T follicular helper cell (primary cell): ENCODE data around the gene TREX2.

Experiments
- DNase-seq: peaks from one replicate; pipeline ENCODE4 v3.0.0-alpha.2; 2020; ENCODE audit warnings: low read depth
- total RNA-seq, 2 experiments: gene quantifications; one replicate each; lab custom pipeline; 2026; lab: John Stamatoyannopoulos, UW

TREX2 gene, protein sequence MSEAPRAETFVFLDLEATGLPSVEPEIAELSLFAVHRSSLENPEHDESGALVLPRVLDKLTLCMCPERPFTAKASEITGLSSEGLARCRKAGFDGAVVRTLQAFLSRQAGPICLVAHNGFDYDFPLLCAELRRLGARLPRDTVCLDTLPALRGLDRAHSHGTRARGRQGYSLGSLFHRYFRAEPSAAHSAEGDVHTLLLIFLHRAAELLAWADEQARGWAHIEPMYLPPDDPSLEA
- 1.00 to 3.2 reads per million in 2 experiments for total RNA-seq

- DNase-seq = no peak
Measured at GRCh38 chrX:153445856-153446635, at the start of gene TREX2. Gene TREX2 (minus strand): TSS chrX:153446056. CDS start chrX:153445430, 626 bp downstream.

DNA sequence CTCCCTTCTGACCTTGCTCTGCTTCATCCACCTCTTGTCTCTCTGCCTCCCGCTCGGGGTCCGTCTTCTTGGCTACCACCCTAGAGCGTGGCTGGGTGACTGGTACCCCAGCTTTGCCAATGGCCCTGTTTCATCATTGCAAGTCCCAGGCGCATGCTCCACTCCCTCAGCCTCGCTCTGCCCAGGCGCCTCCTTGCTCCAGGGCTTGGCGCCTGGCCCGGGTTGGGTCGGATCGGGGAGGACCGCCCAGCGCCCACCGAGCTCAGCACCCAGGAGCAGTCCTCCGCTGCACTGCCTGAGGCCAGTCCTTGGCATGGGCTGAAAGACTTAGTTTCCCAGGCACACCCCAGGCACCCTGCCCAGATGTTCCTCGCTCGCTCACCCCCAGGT lies 49.5 kb upstream of the TREX2 start:
- no peak for DNase-seq

GRCh38 chrX:153494541-153495361 lies 48.9 kb upstream of the TREX2 start, which contains the start of gene BGN:
Gene BGN (plus strand): TSS chrX:153494980. CDS start chrX:153504632, 9,652 bp downstream.
- no peak for DNase-seq

DNA sequence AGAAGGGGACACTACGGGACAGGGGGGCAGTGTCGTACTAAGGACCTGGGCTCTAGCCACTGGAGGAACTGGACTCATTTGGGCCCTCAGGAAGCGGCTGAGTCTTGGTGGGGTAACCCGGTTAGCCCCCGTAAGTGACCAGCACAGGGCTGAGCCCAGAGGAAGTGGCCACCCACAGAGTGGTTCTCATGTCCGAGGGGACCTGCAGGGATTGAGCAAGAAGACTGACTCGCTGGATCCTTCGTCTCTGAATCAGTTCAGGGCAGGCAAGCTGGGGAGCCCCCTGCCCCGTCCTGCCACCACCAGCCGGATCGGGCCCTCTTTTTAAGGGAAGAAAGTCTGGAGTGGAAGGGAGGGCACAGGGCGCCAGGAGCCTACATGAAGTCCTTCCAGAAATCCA lies 48.2 kb upstream of the TREX2 start:
- no peak for DNase-seq

DNA sequence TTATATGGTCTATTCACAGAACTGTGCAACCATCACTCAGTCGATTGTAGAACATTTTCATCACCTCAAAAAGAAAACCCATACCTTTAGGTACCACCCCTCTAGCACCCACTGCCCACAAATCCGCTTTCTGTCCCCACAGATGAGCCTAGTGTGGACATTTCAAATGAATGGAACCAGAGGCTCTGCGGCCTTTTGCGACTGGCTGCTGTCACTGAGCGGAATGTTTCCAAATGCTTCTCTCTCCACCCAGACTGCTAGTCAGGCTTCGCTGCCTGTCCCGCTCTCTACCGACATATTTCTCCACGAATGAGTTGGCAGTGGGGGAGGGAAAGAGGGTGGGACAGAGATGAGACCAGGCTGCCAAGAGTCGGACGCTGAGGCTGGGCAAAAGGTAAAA lies 47.2 kb upstream of the TREX2 start:
- no peak for DNase-seq

- no peak for DNase-seq
Measured at GRCh38 chrX:153492543-153492942, 46.7 kb upstream of the TREX2 start.

DNA sequence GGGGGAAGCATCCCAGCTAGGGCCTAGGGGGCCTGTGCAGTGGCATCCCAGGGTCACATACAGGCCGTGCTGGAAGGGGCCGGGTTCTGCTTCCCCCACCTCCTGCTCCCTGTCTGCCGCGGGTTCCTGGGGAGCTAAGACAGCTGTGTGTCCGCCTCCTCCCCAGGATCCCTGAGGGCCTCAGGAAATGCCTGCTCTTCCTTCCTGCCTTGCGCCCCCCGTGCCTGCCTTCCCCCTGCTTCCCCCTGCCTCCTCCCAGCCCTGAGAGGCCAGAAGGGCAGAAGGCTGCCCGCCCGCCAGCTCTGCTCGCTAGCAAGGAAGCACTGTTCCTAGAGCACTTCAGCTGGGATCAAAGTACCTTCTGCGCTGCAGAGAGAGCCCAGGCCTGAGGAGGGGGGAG lies 46.1 kb upstream of the TREX2 start:
- no peak for DNase-seq

DNA sequence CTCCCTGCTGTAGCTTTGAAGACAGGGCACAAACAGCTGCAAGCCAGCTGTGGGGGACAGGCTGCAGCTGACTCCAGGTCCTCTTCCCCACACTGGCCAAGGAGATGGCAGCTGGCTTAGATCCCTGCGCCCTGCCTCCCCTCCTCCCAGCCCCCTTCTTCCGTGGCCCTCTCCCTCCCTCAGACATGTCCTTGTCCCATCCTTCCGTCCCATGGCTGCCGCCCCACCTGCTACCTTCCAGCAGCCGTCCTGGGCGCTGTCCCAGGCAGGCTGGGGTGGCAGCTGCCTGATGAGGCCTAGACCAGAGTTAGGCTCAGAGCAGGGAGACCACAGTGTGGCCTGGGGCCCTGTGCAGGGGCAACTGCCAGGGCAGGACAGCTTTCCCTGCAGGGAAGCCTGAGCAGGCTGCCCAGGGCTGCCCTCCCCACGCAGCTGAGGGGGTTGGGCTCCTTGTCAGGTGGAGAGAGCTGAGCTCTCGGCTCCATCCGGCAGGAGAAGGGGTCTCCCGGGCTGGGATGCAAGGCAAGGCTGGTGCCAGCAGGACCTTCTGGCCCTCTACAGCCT lies 45.6 kb upstream of the TREX2 start:
- no peak for DNase-seq

DNA sequence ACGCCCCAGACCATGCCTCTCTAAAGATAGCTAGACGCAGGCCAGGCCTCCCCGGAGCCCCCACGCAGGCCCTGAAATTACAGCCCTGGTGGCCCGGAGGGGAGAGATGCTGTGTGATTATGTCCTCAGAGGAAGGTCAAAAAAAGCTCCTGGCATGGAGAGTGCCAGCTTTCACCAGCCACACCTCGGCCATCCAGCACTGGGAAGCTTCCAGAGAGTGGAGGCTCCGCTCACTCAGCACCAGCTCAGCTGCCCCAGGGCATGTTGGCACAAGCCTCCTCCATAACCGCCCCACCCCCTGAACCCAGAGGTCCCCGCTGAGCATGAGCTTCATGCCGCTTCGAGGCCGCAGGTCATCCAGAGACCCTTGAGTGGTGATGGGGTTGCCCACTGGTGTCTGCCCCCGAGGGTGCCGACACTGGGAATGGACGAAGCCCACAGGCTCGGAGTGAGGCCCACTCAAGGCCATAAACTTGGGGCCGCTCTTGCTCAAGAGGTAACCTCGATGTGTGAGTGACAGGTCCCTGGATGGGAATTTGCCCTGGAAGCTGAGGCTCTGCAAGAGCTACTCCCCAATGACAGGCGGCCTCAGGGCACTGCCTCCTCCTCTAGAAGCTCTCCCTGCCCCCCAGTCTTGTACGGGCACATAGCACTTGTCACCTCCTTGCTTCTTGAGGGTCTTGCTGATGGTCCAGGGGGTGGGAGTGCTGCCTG lies 44.5 kb upstream of the TREX2 start:
- no peak for DNase-seq

- DNase-seq = no peak
Measured at GRCh38 chrX:153488231-153488914, 42.5 kb upstream of the TREX2 start.

DNA sequence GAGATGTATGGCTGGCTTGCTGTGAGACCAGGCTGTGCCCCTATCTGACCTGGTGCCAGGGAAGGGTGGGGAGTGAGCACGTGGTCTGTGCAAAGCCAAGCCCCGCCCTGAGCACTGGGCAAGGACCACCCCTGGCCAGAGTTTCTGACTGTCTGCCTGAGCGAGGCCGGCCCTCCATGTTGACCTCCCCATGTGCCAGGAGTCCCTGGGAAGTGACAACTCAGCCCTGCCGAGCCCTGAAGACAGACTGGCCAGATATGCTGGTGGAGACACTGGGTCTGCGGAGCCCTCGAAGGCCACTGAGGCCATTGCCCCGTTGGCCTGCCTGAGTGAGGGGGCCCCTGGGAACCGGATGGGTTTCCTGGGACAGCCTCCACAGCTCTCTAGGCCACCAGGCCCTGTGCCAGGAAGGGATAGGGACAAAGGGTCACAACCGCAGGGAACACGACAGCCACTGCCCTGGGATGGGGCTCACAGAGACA lies 41.8 kb upstream of the TREX2 start:
- DNase-seq = no peak

DNA sequence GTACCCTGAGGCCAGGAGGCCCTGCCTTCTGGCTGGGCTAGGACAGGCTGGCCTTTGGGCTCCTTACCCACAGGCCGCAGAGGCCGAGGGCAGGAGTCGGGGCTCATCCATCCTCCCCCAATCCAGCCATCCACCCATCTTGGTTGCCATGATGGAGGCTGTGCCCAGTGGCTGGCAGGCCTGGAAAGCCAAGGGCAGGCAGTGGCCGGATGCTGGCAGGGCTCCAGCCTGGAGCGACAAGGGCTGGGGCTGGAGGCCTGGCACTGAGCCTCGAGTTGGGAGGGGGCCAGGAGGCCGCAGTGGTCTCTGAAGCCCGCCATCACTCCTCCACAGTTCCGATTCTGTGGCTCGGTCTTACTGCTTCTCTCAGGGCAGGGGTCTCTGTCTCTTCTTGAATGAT lies 40.3 kb upstream of the TREX2 start:
- DNase-seq = no peak

GRCh38 chrX:153485396-153486080 lies 39.7 kb upstream of the TREX2 start:
- DNase-seq = no peak

DNA sequence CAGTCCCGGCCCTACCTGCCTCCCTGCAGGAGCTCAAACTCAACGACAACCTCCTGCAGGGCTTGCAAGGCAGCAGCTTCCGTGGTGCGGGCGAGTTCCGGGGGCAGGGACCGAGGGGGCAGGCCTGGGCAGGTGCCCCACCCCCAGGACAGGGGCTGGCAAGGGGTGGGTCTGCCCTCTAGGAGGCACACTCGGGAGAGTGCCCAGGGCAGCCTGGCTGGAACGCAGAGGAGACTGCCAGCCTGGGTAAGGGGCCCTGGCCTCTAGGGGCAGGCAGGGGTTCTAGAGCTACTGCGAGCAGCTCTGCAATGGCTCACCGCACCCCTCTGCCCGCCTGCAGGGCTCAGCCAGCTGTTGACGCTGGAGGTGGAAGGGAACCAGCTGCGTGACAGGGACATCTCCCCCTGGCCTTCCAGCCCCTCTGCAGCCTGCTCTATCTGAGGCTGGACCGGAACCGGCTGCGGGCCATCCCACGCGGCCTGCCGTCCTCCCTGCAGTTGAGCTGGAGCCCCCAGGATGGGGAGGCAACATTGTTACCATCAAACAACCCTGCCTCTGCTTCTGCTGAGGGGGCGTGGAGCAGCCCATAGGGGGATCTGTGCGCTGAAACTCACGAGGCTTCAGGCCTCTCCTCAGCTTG lies 36.6 kb upstream of the TREX2 start:
- no peak for DNase-seq

DNA sequence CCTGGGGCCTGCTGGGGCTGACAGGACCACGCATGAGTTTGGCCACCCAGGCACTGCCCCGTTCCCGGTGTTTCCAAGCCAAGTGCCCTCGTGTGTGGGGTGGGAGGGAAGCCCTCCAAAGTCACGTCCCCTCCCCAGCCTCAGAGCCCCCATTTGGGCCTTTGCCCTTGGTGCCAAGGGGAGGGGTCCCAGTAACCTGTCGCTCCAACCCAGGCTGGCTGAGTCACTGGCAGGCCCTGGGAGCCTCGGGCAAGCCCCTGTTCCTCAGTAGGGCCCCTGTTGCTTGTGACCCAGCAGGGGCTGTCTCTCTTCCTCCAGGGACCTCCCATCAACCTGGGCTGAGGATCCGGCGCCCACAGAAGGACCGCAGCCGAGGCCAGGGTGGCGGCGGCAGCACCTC lies 35.2 kb upstream of the TREX2 start:
- no peak for DNase-seq

DNA sequence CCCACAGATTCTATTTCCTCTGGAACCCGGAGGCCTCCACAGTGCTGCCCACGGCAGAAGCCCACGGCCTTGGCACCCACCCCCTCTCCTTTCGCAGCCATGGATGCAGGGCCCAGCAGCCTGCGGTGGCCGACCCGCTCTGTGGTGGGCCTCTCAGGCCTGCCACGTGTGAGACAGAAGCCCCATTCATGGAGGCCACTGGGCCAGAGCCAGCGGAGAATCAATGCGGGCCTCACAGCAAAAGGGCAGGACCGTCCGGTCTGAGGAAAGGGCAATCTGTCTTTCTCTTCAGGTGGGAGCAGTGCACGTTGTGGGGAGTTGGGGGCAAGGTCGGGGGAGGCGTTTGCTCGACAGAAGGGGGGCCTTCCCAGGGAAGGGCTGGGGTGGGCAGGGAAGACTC lies 32.9 kb upstream of the TREX2 start:
- no peak for DNase-seq

GRCh38 chrX:153477901-153478300 lies 32.0 kb upstream of the TREX2 start:
- no peak for DNase-seq

DNA sequence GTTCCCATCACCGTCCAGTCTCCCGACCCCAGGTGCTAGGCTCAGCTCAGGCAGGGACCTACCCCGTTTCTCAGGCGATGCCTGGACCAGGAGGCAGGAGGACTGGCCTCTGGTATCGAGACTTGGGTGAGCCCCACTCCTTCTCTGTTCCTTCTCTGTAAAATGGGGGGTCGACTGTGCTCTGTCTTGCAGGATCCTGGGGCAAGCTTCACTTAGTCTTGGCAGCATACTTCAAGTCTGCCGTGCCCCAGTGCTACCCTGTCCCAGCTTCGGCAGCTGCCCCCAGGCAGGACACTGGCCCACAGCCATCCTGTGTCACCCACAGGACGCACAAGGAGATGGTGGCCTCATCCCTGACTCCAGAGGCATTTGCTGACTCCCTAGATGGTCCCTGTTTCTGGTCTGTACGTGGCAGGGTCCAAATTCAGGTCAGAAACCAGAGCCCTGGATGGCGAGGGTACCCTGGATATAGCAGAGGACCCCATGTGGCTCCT lies 31.6 kb upstream of the TREX2 start:
- no peak for DNase-seq

GRCh38 chrX:153476666-153477363 lies 31.0 kb upstream of the TREX2 start:
- DNase-seq = no peak
